ENCODE measurements around the gene TECPR1. TPM values are rescaled to one million over a fixed set of nuclear protein-coding genes. Genes with fewer than 3 reads are reported as not detected.
A peak's percentile ranks its signal among the peaks of the same experiment; 100 is the strongest.

TECPR1 gene
- total RNA-seq, 5 donors from 2014 or later (not counting 1 experiment from before 2014, with no cell fraction given) = 118 to 192 (median 162) TPM

GRCh38 chr7:98252425-98253054 is 508 bp upstream of the TECPR1 start:
- Mint-ChIP-seq H3K9me3 (no peaks in the 10 kb centered on the region), H3K4me1 (peaks cover 60 to 68% (median 64%) of the 10 kb centered on the region in 3 donors), H3K27ac (peak overlapping the region; percentile 94 to 98), H3K4me3 (peak overlapping the region; percentile 87 to 96 (median 94)), H3K27me3 (no peaks in the 10 kb centered on the region), H3K36me3 (peaks cover 26% of the 10 kb centered on the region)
- no peaks in the 10 kb centered on the region for H3K27me3 ChIP-seq (replicated peaks in 1 of 2; ENCODE audit: control insufficient read depth in 2 of 2, extremely low read depth in 1 of 2, insufficient read depth in 2 of 2, low read length in 1 of 2)
- no peaks in the 10 kb centered on the region for H3K9me3 ChIP-seq
- ATAC-seq (replicated peaks in 1 of 4) (peak; percentile 17 to 26 (median 22)), DNase-seq (no peak)
- POLR2A ChIA-PET = interaction anchor here (0.6 kb wide), 2 partner anchors 17 to 621 kb away, joined by 3 read pairs; no protein-coding TSS in a partner anchor
- peaks cover 5 to 11% of the 10 kb centered on the region in 2 donors for H3K36me3 ChIP-seq (ENCODE audit: control insufficient read depth in 2 of 2, extremely low read depth in 1 of 2, insufficient read depth in 1 of 2, low read length in 1 of 2)
- peak overlapping the region; percentile 64 for H3K27ac ChIP-seq (ENCODE audit: low read length)
- 33% methylated on average over 24 of the region's 32 CpGs for WGBS (ENCODE audit: insufficient coverage)
- peak overlapping the region; percentile 66 to 91 for H3K4me3 ChIP-seq (ENCODE audit: control insufficient read depth in 1 of 2, extremely low read depth in 1 of 2, low read length in 1 of 2)
- CTCF ChIA-PET = interaction anchor here (0.6 to 1.1 kb wide), 2 partner anchors 28 to 84 kb away, joined by 3 read pairs; no protein-coding TSS in a partner anchor
- H3K4me1 ChIP-seq (ENCODE audit: control insufficient read depth in 1 of 2, extremely low read depth in 1 of 2, insufficient read depth in 2 of 2, low read length in 2 of 2) = peaks cover 25 to 61% of the 10 kb centered on the region in 2 experiments

- H3K4me1 ChIP-seq (ENCODE audit: control insufficient read depth in 1 of 2, extremely low read depth in 1 of 2, insufficient read depth in 2 of 2, low read length in 2 of 2) = peaks cover 25 to 66% of the 10 kb centered on the region in 2 experiments
- peak overlapping the region; percentile 86 for H3K27ac ChIP-seq (ENCODE audit: low read length)
- Mint-ChIP-seq H3K36me3 (peaks cover 16% of the 10 kb centered on the region), H3K27ac (peak overlapping the region; percentile 94 to 98), H3K4me3 (peak overlapping the region; percentile 87 to 96 (median 94)), H3K4me1 (peaks cover 63 to 68% (median 67%) of the 10 kb centered on the region in 3 donors), H3K27me3 (no peaks in the 10 kb centered on the region), H3K9me3 (no peaks in the 10 kb centered on the region)
- POLR2A ChIA-PET = interaction anchor here in 1 of 2 donors (0.6 to 1.3 kb wide), 2 partner anchors 9 to 29 kb away, joined by 4 to 8 read pairs; no protein-coding TSS in a partner anchor
- H3K27me3 ChIP-seq (replicated peaks in 1 of 2; ENCODE audit: control insufficient read depth in 2 of 2, extremely low read depth in 1 of 2, insufficient read depth in 2 of 2, low read length in 1 of 2) = no peaks in the 10 kb centered on the region
- peak overlapping the region; percentile 66 to 91 for H3K4me3 ChIP-seq (ENCODE audit: control insufficient read depth in 1 of 2, extremely low read depth in 1 of 2, low read length in 1 of 2)
- DNase-seq (peak in 34 of 35 experiments; percentile 42 to 82 (median 65)), ATAC-seq (replicated peaks in 1 of 4) (peak; percentile 70 to 75 (median 72))
- CTCF ChIA-PET = interaction anchor here (0.7 to 1.2 kb wide), 5 partner anchors 29 to 629 kb away, joined by 3 to 4 read pairs (median 3); no protein-coding TSS in a partner anchor
- 0% methylated on average over 5 of the region's 9 CpGs for WGBS (ENCODE audit: insufficient coverage)
- H3K36me3 ChIP-seq (ENCODE audit: control insufficient read depth in 2 of 2, extremely low read depth in 1 of 2, insufficient read depth in 1 of 2, low read length in 1 of 2) = peaks cover 0 to 8% of the 10 kb centered on the region in 2 donors
- no peaks in the 10 kb centered on the region for H3K9me3 ChIP-seq
Measured at GRCh38 chr7:98251231-98251600, 816 bp downstream of the TECPR1 start.

GRCh38 chr7:98250789-98251188 is 1.2 kb downstream of the TECPR1 start:
- H3K9me3 Mint-ChIP-seq = no peaks in the 10 kb centered on the region
- peak overlapping the region; percentile 66 to 91 for H3K4me3 ChIP-seq (ENCODE audit: control insufficient read depth in 1 of 2, extremely low read depth in 1 of 2, low read length in 1 of 2)
- peaks cover 25 to 68% of the 10 kb centered on the region in 2 experiments for H3K4me1 ChIP-seq (ENCODE audit: control insufficient read depth in 1 of 2, extremely low read depth in 1 of 2, insufficient read depth in 2 of 2, low read length in 2 of 2)
- H3K36me3 Mint-ChIP-seq = peaks cover 15% of the 10 kb centered on the region
- ATAC-seq (replicated peaks in 1 of 4) (peak; percentile 20 to 34 (median 32)), DNase-seq (peak; percentile 25 to 74 (median 56))
- no peaks in the 10 kb centered on the region for H3K9me3 ChIP-seq
- peaks cover 61 to 72% (median 66%) of the 10 kb centered on the region in 3 donors for H3K4me1 Mint-ChIP-seq
- ChIA-PET POLR2A (interaction anchor here (0.6 to 1.3 kb wide), 6 partner anchors 16 to 1767 kb away, joined by 3 to 15 read pairs (median 4); no protein-coding TSS in a partner anchor), CTCF (interaction anchor here (0.6 to 1.3 kb wide), 7 partner anchors 9 to 629 kb away, joined by 3 to 6 read pairs (median 4); no protein-coding TSS in a partner anchor)
- WGBS (ENCODE audit: insufficient coverage) = no CpG with 5 or more reads among the region's 3 CpGs
- no peaks in the 10 kb centered on the region for H3K27me3 Mint-ChIP-seq
- H3K27ac ChIP-seq (ENCODE audit: low read length) = peak overlapping the region; percentile 86
- H3K27me3 ChIP-seq (replicated peaks in 1 of 2; ENCODE audit: control insufficient read depth in 2 of 2, extremely low read depth in 1 of 2, insufficient read depth in 2 of 2, low read length in 1 of 2) = no peaks in the 10 kb centered on the region
- peaks cover 0 to 9% of the 10 kb centered on the region in 2 donors for H3K36me3 ChIP-seq (ENCODE audit: control insufficient read depth in 2 of 2, extremely low read depth in 1 of 2, insufficient read depth in 1 of 2, low read length in 1 of 2)
- H3K4me3 Mint-ChIP-seq = peak overlapping the region; percentile 87 to 96 (median 94)
- peak overlapping the region; percentile 94 to 98 for H3K27ac Mint-ChIP-seq

GRCh38 chr7:98249106-98249505 is 2.9 kb downstream of the TECPR1 start:
- ChIA-PET POLR2A (interaction anchor here in 1 of 2 donors (0.7 kb wide), 1 partner anchor 1229 kb away, joined by 4 read pairs; no protein-coding TSS in a partner anchor), CTCF (interaction anchor here in 1 of 2 donors (0.9 kb wide), 1 partner anchor 277 kb away, joined by 3 read pairs; no protein-coding TSS in a partner anchor)
- H3K36me3 Mint-ChIP-seq = peaks cover 13% of the 10 kb centered on the region
- no peaks in the 10 kb centered on the region for H3K27me3 Mint-ChIP-seq
- H3K4me1 ChIP-seq (ENCODE audit: control insufficient read depth in 1 of 2, extremely low read depth in 1 of 2, insufficient read depth in 2 of 2, low read length in 2 of 2) = peaks cover 21 to 77% of the 10 kb centered on the region in 2 experiments
- H3K36me3 ChIP-seq (ENCODE audit: control insufficient read depth in 2 of 2, extremely low read depth in 1 of 2, insufficient read depth in 1 of 2, low read length in 1 of 2) = peaks cover 8 to 25% of the 10 kb centered on the region in 2 donors
- ATAC-seq (replicated peaks in 1 of 4) (no peak), DNase-seq (peak in 1 of 35 experiments; percentile 36)
- H3K27ac Mint-ChIP-seq = peak overlapping the region; percentile 94 to 98
- no peaks in the 10 kb centered on the region for H3K27me3 ChIP-seq (replicated peaks in 1 of 2; ENCODE audit: control insufficient read depth in 2 of 2, extremely low read depth in 1 of 2, insufficient read depth in 2 of 2, low read length in 1 of 2)
- peak overlapping the region in 1 of 2 donors; percentile 17 for H3K4me3 ChIP-seq (ENCODE audit: control insufficient read depth in 1 of 2, extremely low read depth in 1 of 2, low read length in 1 of 2)
- peak overlapping the region; percentile 86 for H3K27ac ChIP-seq (ENCODE audit: low read length)
- H3K9me3 ChIP-seq = no peaks in the 10 kb centered on the region
- H3K9me3 Mint-ChIP-seq = no peaks in the 10 kb centered on the region
- peaks cover 56 to 65% (median 59%) of the 10 kb centered on the region in 3 donors for H3K4me1 Mint-ChIP-seq
- 93% methylated on average over 2 of the region's 6 CpGs for WGBS (ENCODE audit: insufficient coverage)
- peak overlapping the region; percentile 29 to 96 (median 45) for H3K4me3 Mint-ChIP-seq

GRCh38 chr7:98248156-98248555 is 3.9 kb downstream of the TECPR1 start:
- peak overlapping the region; percentile 86 for H3K27ac ChIP-seq (ENCODE audit: low read length)
- H3K27ac Mint-ChIP-seq = peak overlapping the region; percentile 92 to 98
- H3K9me3 Mint-ChIP-seq = no peaks in the 10 kb centered on the region
- H3K27me3 Mint-ChIP-seq = no peaks in the 10 kb centered on the region
- H3K4me1 Mint-ChIP-seq = peaks cover 52 to 59% (median 56%) of the 10 kb centered on the region in 3 donors
- ChIA-PET CTCF (no interaction called here), POLR2A (no interaction called here)
- H3K36me3 Mint-ChIP-seq = peaks cover 13% of the 10 kb centered on the region
- H3K9me3 ChIP-seq = no peaks in the 10 kb centered on the region
- DNase-seq = no peak
- H3K4me3 ChIP-seq (ENCODE audit: control insufficient read depth in 1 of 2, extremely low read depth in 1 of 2, low read length in 1 of 2) = no peak overlapping the region
- peaks cover 21 to 73% of the 10 kb centered on the region in 2 experiments for H3K4me1 ChIP-seq (ENCODE audit: control insufficient read depth in 1 of 2, extremely low read depth in 1 of 2, insufficient read depth in 2 of 2, low read length in 2 of 2)
- 97% methylated on average over 8 of the region's 12 CpGs for WGBS (ENCODE audit: insufficient coverage)
- no peak for ATAC-seq (replicated peaks in 1 of 4)
- H3K36me3 ChIP-seq (ENCODE audit: control insufficient read depth in 2 of 2, extremely low read depth in 1 of 2, insufficient read depth in 1 of 2, low read length in 1 of 2) = peaks cover 13 to 33% of the 10 kb centered on the region in 2 donors
- no peaks in the 10 kb centered on the region for H3K27me3 ChIP-seq (replicated peaks in 1 of 2; ENCODE audit: control insufficient read depth in 2 of 2, extremely low read depth in 1 of 2, insufficient read depth in 2 of 2, low read length in 1 of 2)
- H3K4me3 Mint-ChIP-seq = peak overlapping the region; percentile 9 to 74 (median 37)

- H3K27ac ChIP-seq (ENCODE audit: low read length) = no peak overlapping the region
- no peaks in the 10 kb centered on the region for H3K27me3 Mint-ChIP-seq
- H3K4me3 Mint-ChIP-seq = no peak overlapping the region
- H3K36me3 ChIP-seq (ENCODE audit: control insufficient read depth in 2 of 2, extremely low read depth in 1 of 2, insufficient read depth in 1 of 2, low read length in 1 of 2) = peaks cover 22 to 54% of the 10 kb centered on the region in 2 donors
- CTCF ChIA-PET = interaction anchor here in 1 of 2 donors (0.5 kb wide), 1 partner anchor 18 kb away, joined by 7 read pairs; no protein-coding TSS in a partner anchor
- no peak for ATAC-seq (replicated peaks in 1 of 4)
- peaks cover 11 to 46% of the 10 kb centered on the region in 2 experiments for H3K4me1 ChIP-seq (ENCODE audit: control insufficient read depth in 1 of 2, extremely low read depth in 1 of 2, insufficient read depth in 2 of 2, low read length in 2 of 2)
- no peaks in the 10 kb centered on the region for H3K9me3 Mint-ChIP-seq
- DNase-seq = no peak
- H3K36me3 Mint-ChIP-seq = peaks cover 15% of the 10 kb centered on the region
- WGBS (ENCODE audit: insufficient coverage) = 97% methylated on average over 6 of the region's 14 CpGs
- POLR2A ChIA-PET = no interaction called here
- no peaks in the 10 kb centered on the region for H3K9me3 ChIP-seq
- H3K4me3 ChIP-seq (ENCODE audit: control insufficient read depth in 1 of 2, extremely low read depth in 1 of 2, low read length in 1 of 2) = no peak overlapping the region
- H3K27me3 ChIP-seq (replicated peaks in 1 of 2; ENCODE audit: control insufficient read depth in 2 of 2, extremely low read depth in 1 of 2, insufficient read depth in 2 of 2, low read length in 1 of 2) = no peaks in the 10 kb centered on the region
- H3K27ac Mint-ChIP-seq = no peak overlapping the region
- peaks cover 29 to 33% (median 30%) of the 10 kb centered on the region in 3 donors for H3K4me1 Mint-ChIP-seq
Measured at GRCh38 chr7:98244871-98245270, 7.2 kb downstream of the TECPR1 start.

Data from T-cell (primary cell).